CD14-positive monocyte (primary cell): Measurements from ENCODE around the gene P2RY12. TPM values are rescaled to one million over a fixed set of nuclear protein-coding genes. Genes with fewer than 3 reads are reported as not detected.
A peak's percentile ranks its signal among the peaks of the same experiment; 100 is the strongest.

Source experiments
- DNase-seq, 3 donors: peaks; one replicate each; pipeline ENCODE4 v3.0.0-alpha.2; 2011 to 2022
- H2AFZ ChIP-seq: 2 replicates; pipeline ENCODE4 v1.6.0; 2012; ENCODE audit warnings: mild to moderate bottlenecking, low read depth, low read length, inconsistent platforms; ENCODE audit not compliant: insufficient read depth, poor library complexity, severe bottlenecking
- H3K27ac ChIP-seq, 2 donors: 1 replicate in 1 of 2; 2 replicates in 1 of 2; pipeline ENCODE4 v1.5.1; 2012 to 2013; ENCODE audit warnings: low read length in 2 of 2, control low read depth in 1 of 2, inconsistent platforms in 1 of 2, low read depth in 1 of 2, mild to moderate bottlenecking in 1 of 2
- H3K27me3 ChIP-seq, 2 donors: one replicate each; pipeline versions ENCODE4 v1.6.0 to v1.6.1; 2011 to 2013; ENCODE audit warnings: low read length in 2 of 2; ENCODE audit not compliant: control insufficient read depth in 2 of 2, insufficient read depth in 2 of 2
- H3K36me3 ChIP-seq, 2 donors: replicated peaks in 1 of 2; 1 replicate in 1 of 2; 2 replicates in 1 of 2; pipeline versions ENCODE4 v1.5.1 to v1.6.1; 2012 to 2013; ENCODE audit warnings: low read length in 2 of 2, control low read depth in 1 of 2, inconsistent platforms in 1 of 2, mild to moderate bottlenecking in 1 of 2; ENCODE audit not compliant: insufficient read depth in 2 of 2, control insufficient read depth in 1 of 2
- H3K4me1 ChIP-seq, 2 donors: 1 replicate in 1 of 2; 2 replicates in 1 of 2; pipeline versions ENCODE4 v1.5.1 to v1.6.1; 2012 to 2013; ENCODE audit warnings: low read length in 2 of 2, control low read depth in 1 of 2, inconsistent platforms in 1 of 2, mild to moderate bottlenecking in 1 of 2, moderate library complexity in 1 of 2; ENCODE audit not compliant: insufficient read depth in 2 of 2, control insufficient read depth in 1 of 2
- H3K4me2 ChIP-seq: replicated peaks from 2 replicates; pipeline ENCODE3; 2012; ENCODE audit warnings: low read length, moderate library complexity, mild to moderate bottlenecking; ENCODE audit not compliant: poor library complexity, severe bottlenecking; ENCODE audit errors: extremely low read depth
- H3K4me3 ChIP-seq, 3 experiments: fragments of 200-600 bp in 1 of 3; sonication (generic) in 1 of 3; replicated peaks in 1 of 3; 1 replicate in 2 of 3; 2 replicates in 1 of 3; pipeline ENCODE4 v1.5.1; 2011 to 2013; ENCODE audit warnings: low read length in 3 of 3, mild to moderate bottlenecking in 3 of 3, control low read depth in 2 of 3, low read depth in 2 of 3, inconsistent platforms in 1 of 3, moderate library complexity in 1 of 3
- H3K79me2 ChIP-seq: 2 replicates; pipeline ENCODE4 v1.6.0; 2012; ENCODE audit warnings: mild to moderate bottlenecking, control low read depth, inconsistent platforms, low read length, moderate library complexity; ENCODE audit not compliant: insufficient read depth
- H3K9ac ChIP-seq: 2 replicates; pipeline ENCODE4 v1.6.0; 2017; ENCODE audit warnings: low read length, mild to moderate bottlenecking; ENCODE audit not compliant: insufficient read depth, poor library complexity, severe bottlenecking
- H3K9me3 ChIP-seq, 2 donors: replicated peaks in 1 of 2; 1 replicate in 1 of 2; 2 replicates in 1 of 2; pipeline versions ENCODE4 v1.5.1 to v1.6.1; 2012 to 2013; ENCODE audit warnings: low read length in 2 of 2, control low read depth in 1 of 2; ENCODE audit not compliant: control insufficient read depth in 1 of 2, insufficient read depth in 1 of 2
- H4K20me1 ChIP-seq: 2 replicates; pipeline ENCODE4 v1.6.0; 2012; ENCODE audit warnings: mild to moderate bottlenecking, low read length, control low read depth, moderate library complexity; ENCODE audit not compliant: insufficient read depth
- H3K27ac Mint-ChIP-seq, 7 donors: one replicate each; pipeline ENCODE4 v1.8.0; 2020; ENCODE audit warnings: mild to moderate bottlenecking in 7 of 7, mixed read lengths in 7 of 7, moderate library complexity in 6 of 7, inconsistent platforms in 2 of 7
- H3K27me3 Mint-ChIP-seq, 3 donors: one replicate each; pipeline ENCODE4 v1.8.0; 2021 to 2022; ENCODE audit warnings: low read depth in 3 of 3, mild to moderate bottlenecking in 3 of 3, mixed read lengths in 3 of 3, moderate library complexity in 3 of 3, inconsistent platforms in 1 of 3
- H3K36me3 Mint-ChIP-seq, 2 donors: one replicate each; pipeline ENCODE4 v1.8.0; 2020; ENCODE audit warnings: mixed read lengths in 2 of 2, inconsistent platforms in 1 of 2, mild to moderate bottlenecking in 1 of 2
- H3K4me1 Mint-ChIP-seq: one replicate; pipeline ENCODE4 v1.8.0; 2020; ENCODE audit warnings: mild to moderate bottlenecking, mixed read lengths
- H3K4me3 Mint-ChIP-seq, 2 donors: one replicate each; pipeline ENCODE4 v1.8.0; 2020; ENCODE audit warnings: mild to moderate bottlenecking in 2 of 2, mixed read lengths in 2 of 2, moderate library complexity in 1 of 2
- H3K9me3 Mint-ChIP-seq, 7 donors: one replicate each; pipeline ENCODE4 v1.8.0; 2020 to 2022; ENCODE audit warnings: mixed read lengths in 7 of 7, mild to moderate bottlenecking in 6 of 7, moderate library complexity in 6 of 7, inconsistent platforms in 2 of 7
- CTCF ChIP-seq: fragments of 200-600 bp; IDR thresholded peaks from one replicate; pipeline ENCODE4 v1.8.0; 2022; ENCODE audit warnings: antibody characterized with exemption, mild to moderate bottlenecking
- WGBS: methylation state at CpG from one replicate; pipeline ENCODE4 v1.1.5; 2013; ENCODE audit warnings: missing lambda C conversion rate; ENCODE audit not compliant: insufficient coverage; 5-methylcytosine and 5-hydroxymethylcytosine counted together
- intact Hi-C, 2 donors: fragments of 100-400 bp; cut with micrococcal nuclease; formaldehyde crosslinking; loops; one replicate each; pipeline versions ENCODE4 v1.15.0 to v1.15.1; 2023
- polyA plus RNA-seq, 3 donors: library from polyadenylated mRNA; depleted of rRNA in 1 of 3; unstranded in 2 of 3; stranded (reverse) in 1 of 3; fragments of 300-500 nt in 2 of 3; fragments of >200 nt in 1 of 3; fragmentation: Illumina TruSeq in 2 of 3; gene quantifications; 1 replicate in 2 of 3; 2 replicates in 1 of 3; pipeline ENCODE4 v1.2.3, GENCODE V29; 2012 to 2021

The P2RY12 gene
- polyA plus RNA-seq, 3 donors = 1.9 to 3.0 (median 2.7) TPM

- H3K4me2 ChIP-seq = no peak overlapping the region
- TF ChIP-seq CTCF = no peak
- Mint-ChIP-seq H3K27me3 (no peaks in the 10 kb centered on the region), H3K36me3 (no peaks in the 10 kb centered on the region), H3K4me1 (peaks cover 15% of the 10 kb centered on the region), H3K27ac (no peak overlapping the region), H3K9me3 (peaks cover 0 to 2% (median 0%) of the 10 kb centered on the region in 7 donors), H3K4me3 (no peak overlapping the region)
- H4K20me1 ChIP-seq = no peaks in the 10 kb centered on the region
- H3K4me3 ChIP-seq = no peak overlapping the region
- H3K9ac ChIP-seq = no peak overlapping the region
- H3K27me3 ChIP-seq = no peaks in the 10 kb centered on the region
- no peaks in the 10 kb centered on the region for H3K79me2 ChIP-seq
- peak in 1 of 3 donors; percentile 11 for DNase-seq
- no peak overlapping the region for H3K27ac ChIP-seq
- no CpG with 5 or more reads among the region's 1 CpG for WGBS
- no peaks in the 10 kb centered on the region for H3K9me3 ChIP-seq
- peaks cover 6 to 13% of the 10 kb centered on the region in 2 donors for H3K4me1 ChIP-seq
- H3K36me3 ChIP-seq = no peaks in the 10 kb centered on the region
- intact Hi-C loops = no loop called here
- no peak overlapping the region for H2AFZ ChIP-seq
Observed at GRCh38 chr3:151404316-151404715, 19.8 kb upstream of the P2RY12 start.

GRCh38 chr3:151403246-151403645, 18.7 kb upstream of the P2RY12 start:
- no CpG with 5 or more reads among the region's 2 CpGs for WGBS
- H3K36me3 Mint-ChIP-seq = no peaks in the 10 kb centered on the region
- no peaks in the 10 kb centered on the region for H3K27me3 Mint-ChIP-seq
- Histone ChIP-seq H4K20me1 (no peaks in the 10 kb centered on the region), H3K79me2 (no peaks in the 10 kb centered on the region), H3K4me2 (no peak overlapping the region), H2AFZ (no peak overlapping the region), H3K9ac (no peak overlapping the region), H3K9me3 (no peaks in the 10 kb centered on the region), H3K36me3 (no peaks in the 10 kb centered on the region), H3K4me3 (no peak overlapping the region), H3K27ac (no peak overlapping the region), H3K4me1 (peaks cover 13 to 23% of the 10 kb centered on the region in 2 donors), H3K27me3 (no peaks in the 10 kb centered on the region)
- intact Hi-C loops = no loop called here
- no peak overlapping the region for H3K4me3 Mint-ChIP-seq
- no peak for DNase-seq
- peaks cover 19% of the 10 kb centered on the region for H3K4me1 Mint-ChIP-seq
- peaks cover 0 to 2% (median 0%) of the 10 kb centered on the region in 7 donors for H3K9me3 Mint-ChIP-seq
- no peak overlapping the region for H3K27ac Mint-ChIP-seq
- no peak for TF ChIP-seq CTCF
